Activated CD4-positive, alpha-beta T cell treated with anti-CD3 and anti-CD28 coated beads, Interleukin-2, amount 50 U/mL, for 48 hours (primary cell): ENCODE data around the gene CCDC144A.
"Not testable (repeated sequence)": the region's sequence is repeated elsewhere in the genome, so short reads cannot be mapped to it uniquely, and the experiment has no call there.

Experiments
- DNase-seq, 2 experiments: peaks; one replicate each; pipeline ENCODE4 v3.0.0-alpha.2; 2020

The CCDC144A gene

DNA sequence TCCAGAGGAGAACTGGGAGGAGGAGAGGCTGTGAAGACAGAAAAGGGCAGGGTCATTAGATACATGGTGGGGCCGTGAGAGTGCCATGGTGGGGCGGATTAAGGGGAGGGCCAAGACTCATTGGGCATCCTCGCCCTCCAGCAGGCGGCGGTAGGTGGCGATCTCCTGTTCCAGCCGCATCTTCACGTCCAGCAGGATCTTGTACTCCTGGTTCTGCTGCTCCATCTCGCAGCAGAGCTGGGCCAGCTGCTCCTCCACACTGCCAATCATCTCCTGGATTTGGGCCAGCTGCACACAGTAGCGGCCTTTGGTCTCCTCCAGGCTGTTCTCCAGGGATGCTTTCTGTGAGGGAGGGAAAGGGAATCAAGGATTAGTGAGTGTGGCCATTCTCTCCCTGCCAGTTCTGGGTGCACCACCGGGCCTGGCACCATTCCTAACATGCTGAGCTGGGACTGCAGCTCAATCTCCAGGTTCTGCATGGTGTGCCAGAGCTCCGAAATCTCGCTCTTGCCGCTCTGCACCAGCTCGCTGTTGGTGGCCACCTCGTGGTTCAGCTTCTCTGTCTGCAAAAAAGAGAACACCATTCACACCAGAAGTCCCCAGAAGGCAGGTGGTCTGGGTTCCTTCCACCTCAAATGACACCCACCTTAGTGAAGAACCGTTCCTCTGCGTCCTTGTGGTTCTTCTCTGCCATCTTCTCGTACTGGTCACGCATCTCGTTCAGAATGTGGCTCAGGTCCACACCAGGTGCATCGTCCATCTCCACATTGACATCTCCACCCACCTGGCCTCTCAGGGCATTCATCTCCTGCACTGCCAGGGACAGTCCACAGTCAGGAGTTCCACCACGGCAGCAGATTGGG, 129.0 kb downstream of the CCDC144A start:
- DNase-seq, result no peak

DNA sequence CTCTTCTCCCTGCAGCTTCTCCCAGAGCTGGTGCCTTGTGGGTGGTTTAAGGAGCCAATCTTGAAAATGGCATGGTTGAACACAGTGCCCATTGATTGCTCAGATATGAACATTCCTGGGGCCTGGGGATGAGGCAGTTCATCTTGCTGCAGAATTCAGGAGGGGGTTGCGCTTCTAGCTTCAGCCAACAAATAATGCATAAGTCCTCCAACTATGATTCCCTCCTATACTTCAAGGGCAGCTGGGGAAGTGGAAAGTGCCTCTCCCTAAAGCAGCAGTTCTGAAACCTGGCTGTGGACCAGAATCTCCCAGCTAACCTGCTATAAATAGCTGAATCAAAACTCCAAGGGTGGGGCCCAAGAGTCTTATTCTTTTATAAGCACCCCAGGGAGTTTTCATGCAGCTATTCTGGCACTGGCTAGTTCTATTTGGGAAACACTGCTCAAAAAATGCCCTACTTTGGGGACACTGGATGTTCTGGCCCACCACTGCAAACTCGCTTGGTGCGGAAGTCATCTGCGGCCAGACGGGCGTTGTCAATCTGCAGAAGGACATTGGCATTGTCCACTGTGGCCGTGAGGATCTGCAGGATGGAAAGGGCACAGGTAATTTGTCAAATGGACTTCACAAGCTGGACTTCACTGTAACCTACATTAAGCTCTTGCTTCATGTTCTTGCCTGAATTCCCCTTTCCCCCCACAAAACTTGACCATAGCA, 130.3 kb downstream of the CCDC144A start:
- DNase-seq, result no peak

DNA sequence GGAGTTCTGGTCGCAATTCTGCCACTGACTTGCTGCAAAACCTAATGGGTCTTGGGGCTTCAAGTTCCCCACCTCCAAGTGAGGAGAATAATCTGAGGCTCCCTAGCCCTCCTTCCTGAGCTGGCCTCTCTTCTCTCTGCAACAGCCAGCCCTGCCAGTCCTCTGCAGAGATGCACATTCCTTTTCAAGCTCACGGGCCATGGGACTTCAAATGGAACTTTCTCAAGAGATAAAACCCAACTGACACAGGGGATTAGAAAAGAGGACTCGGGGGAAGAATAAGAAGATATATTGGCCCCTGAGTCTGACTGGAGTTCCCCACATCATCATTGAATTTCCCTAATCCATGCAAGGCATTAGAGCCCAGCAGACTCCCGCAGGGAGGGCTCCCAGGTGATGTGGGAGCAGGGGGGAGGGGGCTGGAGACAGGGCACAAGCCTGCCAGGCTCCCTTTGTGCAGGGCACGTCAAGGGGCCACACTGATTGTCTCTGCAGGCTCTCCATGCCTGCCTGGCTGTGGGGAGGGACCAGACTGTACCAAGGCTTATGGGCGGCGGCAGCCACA, 131.0 kb downstream of the CCDC144A start:
- no peak for DNase-seq

DNA sequence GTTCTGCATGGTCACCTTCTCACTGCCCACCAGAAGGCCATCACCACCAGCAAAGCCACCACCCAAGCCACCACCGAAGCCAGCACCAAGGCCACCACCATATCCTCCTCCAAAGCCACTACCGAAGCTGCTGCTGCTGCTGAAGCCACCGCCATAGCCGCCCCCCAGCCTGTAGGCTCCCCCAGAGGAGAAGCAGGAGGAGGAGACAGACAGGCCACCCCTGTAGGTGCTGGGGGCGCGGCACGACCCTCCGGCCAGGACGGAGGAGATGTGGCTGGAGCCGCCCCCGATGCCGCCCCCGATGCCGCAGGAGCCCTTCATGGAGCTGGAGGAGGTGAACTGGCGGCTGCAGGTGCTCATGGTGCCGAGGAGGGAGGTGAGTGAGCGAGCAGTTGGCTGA, 132.1 kb downstream of the CCDC144A start:
- not testable (repeated sequence) for DNase-seq

DNA sequence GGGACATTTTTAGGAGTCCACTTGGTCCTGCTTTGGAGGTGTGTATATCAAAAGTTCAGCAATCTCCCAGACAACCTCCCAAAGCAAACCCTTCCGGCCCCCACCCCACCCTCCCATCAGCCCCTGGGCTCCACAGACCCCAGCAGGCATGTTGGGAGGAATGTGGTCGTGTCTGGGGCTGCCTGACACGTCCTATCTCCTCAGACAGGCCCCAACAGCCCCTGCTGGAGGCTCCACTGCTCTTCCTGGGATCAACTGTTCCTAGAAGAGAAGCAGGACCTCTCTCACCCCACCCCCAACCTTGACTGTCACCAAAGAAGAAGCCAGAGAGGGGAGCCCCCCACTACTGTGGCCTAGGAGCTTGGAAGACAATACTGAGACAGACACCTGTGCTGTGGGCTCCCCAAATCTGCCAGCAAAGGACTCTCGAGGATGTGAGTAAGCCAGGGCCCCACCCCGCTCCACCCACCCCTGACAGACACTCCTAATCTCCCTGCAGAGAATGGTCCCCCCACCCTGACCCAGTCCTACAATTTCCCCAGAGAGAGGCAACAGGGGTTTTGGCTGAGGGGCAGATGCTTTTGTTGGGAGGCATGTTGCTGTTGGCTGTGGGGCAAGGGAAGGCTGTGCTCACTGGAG, 133.8 kb downstream of the CCDC144A start:
- not testable (repeated sequence) for DNase-seq
